H1 (cell line): ENCODE results near the gene RCBTB1.

Experiments used
- ATF3 ChIP-seq: IDR thresholded peaks from 2 replicates; pipeline ENCODE4 v1.6.1; 2011; ENCODE audit warnings: low read depth, mild to moderate bottlenecking, low read length; ENCODE audit not compliant: insufficient read depth
- BRCA1 ChIP-seq: IDR thresholded peaks from 2 replicates; pipeline ENCODE4 v1.6.1; 2012; ENCODE audit warnings: low read depth, low read length, improper control_type of control experiment
- CEBPB ChIP-seq: IDR thresholded peaks from 2 replicates; pipeline ENCODE4 v1.6.1; 2012; ENCODE audit warnings: low read depth, low read length
- CTCF ChIP-seq, 3 experiments: IDR thresholded peaks; 1 replicate in 2 of 3; 2 replicates in 1 of 3; pipeline versions ENCODE4 v1.5.1 to v1.6.1; 2011; ENCODE audit warnings: low read length in 3 of 3, mild to moderate bottlenecking in 3 of 3, inconsistent platforms in 2 of 3, low read depth in 1 of 3, moderate library complexity in 1 of 3; ENCODE audit not compliant: insufficient read depth in 1 of 3; ENCODE audit errors: control extremely low read depth in 1 of 3
- EGR1 ChIP-seq: IDR thresholded peaks from 2 replicates; pipeline ENCODE4 v1.6.1; 2011; ENCODE audit warnings: low read depth, low read length, borderline replicate concordance
- EP300 ChIP-seq, 2 experiments: IDR thresholded peaks; 1 replicate in 1 of 2; 2 replicates in 1 of 2; pipeline ENCODE4 v1.6.1; 2011 to 2012; ENCODE audit warnings: low read depth in 2 of 2, low read length in 2 of 2, mild to moderate bottlenecking in 2 of 2, borderline replicate concordance in 1 of 2, inconsistent platforms in 1 of 2, moderate library complexity in 1 of 2
- GABPA ChIP-seq: IDR thresholded peaks from 2 replicates; pipeline ENCODE4 v1.6.1; 2011; ENCODE audit warnings: mild to moderate bottlenecking, low read length, moderate library complexity, borderline replicate concordance; ENCODE audit not compliant: insufficient read depth
- GTF2F1 ChIP-seq: IDR thresholded peaks from 2 replicates; pipeline ENCODE4 v1.6.1; 2012; ENCODE audit warnings: low read depth, low read length, improper control_type of control experiment, borderline replicate concordance
- JUN ChIP-seq: IDR thresholded peaks from 2 replicates; pipeline ENCODE4 v1.6.1; 2011; ENCODE audit warnings: low read depth, mild to moderate bottlenecking, improper control_type of control experiment, low read length
- KDM1A ChIP-seq: fragments of 200-600, 300-600 bp; sonication (generic); IDR thresholded peaks from 2 replicates; pipeline ENCODE4 v1.7.1; 2016; ENCODE audit warnings: mild to moderate bottlenecking, low read length, borderline replicate concordance
- POLR2A ChIP-seq, 2 experiments: IDR thresholded peaks; 1 replicate in 1 of 2; 2 replicates in 1 of 2; pipeline ENCODE4 v1.6.1; 2011; ENCODE audit warnings: low read depth in 2 of 2, low read length in 2 of 2, mild to moderate bottlenecking in 2 of 2; ENCODE audit errors: control extremely low read depth in 1 of 2
- POLR2AphosphoS5 ChIP-seq: IDR thresholded peaks from 2 replicates; pipeline ENCODE4 v1.6.1; 2011; ENCODE audit warnings: low read depth, low read length
- TAF7 ChIP-seq: optimal IDR thresholded peaks from 2 replicates; pipeline ENCODE3; 2011; ENCODE audit warnings: low read depth, mild to moderate bottlenecking, inconsistent platforms, low read length, moderate library complexity, borderline replicate concordance
- ZNF274 ChIP-seq: IDR thresholded peaks from 2 replicates; pipeline ENCODE4 v1.7.0; 2012; ENCODE audit warnings: low read length, borderline replicate concordance; ENCODE audit errors: extremely low read depth

GRCh38 chr13:49543656-49544055, 41.7 kb downstream of the RCBTB1 start:
- TF ChIP-seq POLR2A (IDR thresholded peaks at IDR 0.05; ENCODE audit: control extremely low read depth in 1 of 2, low read depth in 2 of 2, low read length in 2 of 2) (no peak), GABPA (no peak), TAF7 (no peak), CTCF (IDR thresholded peaks at IDR 0.05; ENCODE audit: control extremely low read depth in 1 of 3, insufficient read depth in 1 of 3, low read depth in 1 of 3, low read length in 3 of 3) (no peak), GTF2F1 (no peak), POLR2AphosphoS5 (no peak), CEBPB (no peak), EP300 (IDR thresholded peaks at IDR 0.05; ENCODE audit: borderline replicate concordance in 1 of 2, low read depth in 2 of 2, low read length in 2 of 2) (no peak), ZNF274 (no peak), BRCA1 (no peak), JUN (no peak), ATF3 (no peak), EGR1 (no peak), KDM1A (no peak)
